GM11168 (cell line): ENCODE measurements around the gene ITIH5.
"Not testable (repeated sequence)": the region's sequence is repeated elsewhere in the genome, so short reads cannot be mapped to it uniquely, and the experiment has no call there.

Source experiments
- in situ Hi-C: fragments of 300-500 bp; cut with MboI; formaldehyde crosslinking; loops from one replicate; pipeline ENCODE4 v1.12.0; 2022; ENCODE audit warnings: low sequenced_read_pairs; ENCODE audit not compliant: unreplicated experiment

Gene ITIH5

GRCh38 chr10:7666253-7667023 lies at the start of gene ITIH5:
Gene ITIH5, minus strand, starts transcription at chr10:7666966. Its CDS starts 74 bp downstream, at chr10:7666892.
- in situ Hi-C loops: no loop called here

GRCh38 chr10:7715515-7715914 lies 48.7 kb upstream of the ITIH5 start:
- in situ Hi-C loops: no loop called here

- in situ Hi-C loops: not testable (repeated sequence)
These were observed 44.3 kb upstream of the ITIH5 start for GRCh38 chr10:7711075-7711474.

- in situ Hi-C loops: no loop called here
These were observed 43.7 kb upstream of the ITIH5 start for GRCh38 chr10:7710446-7710845.

GRCh38 chr10:7708832-7709231 lies 42.1 kb upstream of the ITIH5 start:
- in situ Hi-C loops: no loop called here

GRCh38 chr10:7707858-7708622 lies 41.3 kb upstream of the ITIH5 start:
- in situ Hi-C loops: no loop called here

- in situ Hi-C loops: no loop called here
These were observed 40.3 kb upstream of the ITIH5 start for GRCh38 chr10:7707102-7707501.

- in situ Hi-C loops: no loop called here
These were observed 39.8 kb upstream of the ITIH5 start for GRCh38 chr10:7706534-7707073.

- in situ Hi-C loops: no loop called here
These were observed 38.6 kb upstream of the ITIH5 start for GRCh38 chr10:7705341-7705740.

- in situ Hi-C loops: no loop called here
These were observed 37.6 kb upstream of the ITIH5 start for GRCh38 chr10:7704071-7705016.

GRCh38 chr10:7703140-7703539 lies 36.4 kb upstream of the ITIH5 start, which contains the start of gene ITIH2:
Gene ITIH2, plus strand, starts transcription at chr10:7703316. Its CDS starts 119 bp downstream, at chr10:7703435.
- in situ Hi-C loops: no loop called here

GRCh38 chr10:7702288-7702812 lies 35.6 kb upstream of the ITIH5 start:
- in situ Hi-C loops: no loop called here

GRCh38 chr10:7701158-7701742 lies 34.5 kb upstream of the ITIH5 start:
- in situ Hi-C loops: no loop called here

GRCh38 chr10:7700577-7701125 lies 33.9 kb upstream of the ITIH5 start:
- in situ Hi-C loops: no loop called here

- in situ Hi-C loops: no loop called here
These were observed 30.7 kb upstream of the ITIH5 start for GRCh38 chr10:7697426-7697825.

GRCh38 chr10:7696545-7696944 lies 29.8 kb upstream of the ITIH5 start:
- in situ Hi-C loops: no loop called here

GRCh38 chr10:7693194-7693593 lies 26.4 kb upstream of the ITIH5 start:
- in situ Hi-C loops: not testable (repeated sequence)

- in situ Hi-C loops: not testable (repeated sequence)
These were observed 25.6 kb upstream of the ITIH5 start for GRCh38 chr10:7692368-7692767.

- in situ Hi-C loops: not testable (repeated sequence)
These were observed 24.3 kb upstream of the ITIH5 start for GRCh38 chr10:7690885-7691597.
